Measurements from ENCODE around the gene ZNF19. TPM values are rescaled to one million over a fixed set of nuclear protein-coding genes. Genes with fewer than 3 reads are reported as not detected.
A peak's percentile ranks its signal among the peaks of the same experiment; 100 is the strongest.

ZNF19 gene
- total RNA-seq, 1 donor from 2014 or later, result 3.8 TPM

GRCh38 chr16:71491054-71491453, 1.9 kb upstream of the ZNF19 start:
- no peak for DNase-seq (ENCODE audit: low read depth)

GRCh38 chr16:71490361-71490760, 1.2 kb upstream of the ZNF19 start:
- no peak for DNase-seq (ENCODE audit: low read depth)

GRCh38 chr16:71484006-71484893, 4.9 kb downstream of the ZNF19 start:
- DNase-seq (ENCODE audit: low read depth), result peak; percentile 92

- DNase-seq (ENCODE audit: low read depth), result no peak
These were observed 6.6 kb downstream of the ZNF19 start for GRCh38 chr16:71482569-71482968.

- no peak for DNase-seq (ENCODE audit: low read depth)
These were observed 8.2 kb downstream of the ZNF19 start for GRCh38 chr16:71480956-71481355.

- no peak for DNase-seq (ENCODE audit: low read depth)
These were observed 9.7 kb downstream of the ZNF19 start for GRCh38 chr16:71479420-71479819.

- DNase-seq (ENCODE audit: low read depth), result no peak
These were observed 12.5 kb downstream of the ZNF19 start for GRCh38 chr16:71476457-71477124.

GRCh38 chr16:71474864-71475263, 14.3 kb downstream of the ZNF19 start:
- DNase-seq (ENCODE audit: low read depth), result peak; percentile 84

GRCh38 chr16:71473891-71474290, 15.2 kb downstream of the ZNF19 start:
- DNase-seq (ENCODE audit: low read depth), result no peak

GRCh38 chr16:71472931-71473330, 16.2 kb downstream of the ZNF19 start:
- DNase-seq (ENCODE audit: low read depth), result no peak

- no peak for DNase-seq (ENCODE audit: low read depth)
These were observed 17.1 kb downstream of the ZNF19 start for GRCh38 chr16:71472051-71472450.

GRCh38 chr16:71467810-71468209, 21.3 kb downstream of the ZNF19 start:
- DNase-seq (ENCODE audit: low read depth), result peak; percentile 50

- DNase-seq (ENCODE audit: low read depth), result no peak
These were observed 24.9 kb downstream of the ZNF19 start for GRCh38 chr16:71464231-71464630.

- peak; percentile 79 for DNase-seq (ENCODE audit: low read depth)
These were observed 27.2 kb downstream of the ZNF19 start, which contains the start of gene ZNF23 for GRCh38 chr16:71461686-71462648. Gene ZNF23, minus strand, starts transcription at chr16:71462247. Its CDS starts 5,451 bp downstream, at chr16:71456796.

GRCh38 chr16:71460941-71461340, 28.2 kb downstream of the ZNF19 start:
- DNase-seq (ENCODE audit: low read depth), result no peak

- DNase-seq (ENCODE audit: low read depth), result no peak
These were observed 28.9 kb downstream of the ZNF19 start for GRCh38 chr16:71460236-71460635.

GRCh38 chr16:71459510-71459909, 29.6 kb downstream of the ZNF19 start:
- no peak for DNase-seq (ENCODE audit: low read depth)

GRCh38 chr16:71456801-71457200, 32.3 kb downstream of the ZNF19 start:
- no peak for DNase-seq (ENCODE audit: low read depth)

- DNase-seq (ENCODE audit: low read depth), result no peak
These were observed 36.1 kb downstream of the ZNF19 start for GRCh38 chr16:71453036-71453435.

GRCh38 chr16:71449020-71449419, 40.1 kb downstream of the ZNF19 start:
- DNase-seq (ENCODE audit: low read depth), result no peak

- DNase-seq (ENCODE audit: low read depth), result no peak
These were observed 40.8 kb downstream of the ZNF19 start for GRCh38 chr16:71448274-71448866.
